H1 (cell line): Measurements from ENCODE around the gene LRRK1. TPM values are rescaled to one million over a fixed set of nuclear protein-coding genes. Genes with fewer than 3 reads are reported as not detected.

Experiments used
- CTCF ChIA-PET: fragments of 300-600 bp; sonication (Branson Sonifier 250); formaldehyde crosslinking; loops from one replicate; lab custom pipeline; 2021; ENCODE audit not compliant: partially characterized antibody; lab: Charles Lee
- POLR2A ChIA-PET: fragments of 300-600 bp; sonication (Branson Sonifier 250); formaldehyde crosslinking; loops from one replicate; lab custom pipeline; 2021; ENCODE audit warnings: inconsistent platforms; ENCODE audit not compliant: partially characterized antibody; lab: Charles Lee
- DNase-seq, 2 experiments: peaks; one replicate each; pipeline versions ENCODE4 v3.0.0 to v3.0.0-alpha.2; 2010 to 2022; ENCODE audit warnings: low spot score in 2 of 2, low read depth in 1 of 2, mixed read lengths in 1 of 2
- FAIRE-seq: peaks from 2 replicates; lab custom pipeline; 2011; peaks lifted over from hg19 to GRCh38; lab: Jason Lieb, UNC
- H2AFZ ChIP-seq: 2 replicates; pipeline ENCODE4 v1.8.1; 2012; ENCODE audit warnings: low read length, inconsistent platforms
- H2AK5ac ChIP-seq: 2 replicates; pipeline ENCODE4 v1.6.1; 2013; ENCODE audit warnings: low read depth, low read length
- H2BK120ac ChIP-seq: replicated peaks from 2 replicates; pipeline ENCODE3; 2013; ENCODE audit warnings: low read depth, low read length, inconsistent platforms
- H2BK12ac ChIP-seq: 2 replicates; pipeline ENCODE4 v1.6.1; 2013; ENCODE audit warnings: low read depth, low read length
- H2BK15ac ChIP-seq: 2 replicates; pipeline ENCODE4 v1.6.1; 2013; ENCODE audit warnings: low read length
- H2BK20ac ChIP-seq: 2 replicates; pipeline ENCODE4 v1.6.1; 2013; ENCODE audit warnings: low read length
- H2BK5ac ChIP-seq: 2 replicates; pipeline ENCODE4 v1.6.1; 2013; ENCODE audit warnings: low read depth, low read length
- H3K14ac ChIP-seq: 2 replicates; pipeline ENCODE4 v1.6.1; 2013; ENCODE audit warnings: inconsistent platforms; ENCODE audit not compliant: insufficient read length
- H3K18ac ChIP-seq: 2 replicates; pipeline ENCODE4 v1.6.1; 2013; ENCODE audit warnings: low read length; ENCODE audit errors: extremely low read depth
- H3K23ac ChIP-seq: 2 replicates; pipeline ENCODE4 v1.6.1; 2013; ENCODE audit warnings: inconsistent platforms; ENCODE audit not compliant: insufficient read length
- H3K23me2 ChIP-seq: 2 replicates; pipeline ENCODE4 v1.6.1; 2013; ENCODE audit warnings: low read depth, low read length
- H3K27ac ChIP-seq: 2 replicates; pipeline ENCODE4 v1.6.1; 2011; ENCODE audit warnings: low read depth, low read length, inconsistent platforms
- H3K27me3 ChIP-seq, 4 experiments: replicated peaks in 1 of 4; 1 replicate in 1 of 4; 2 replicates in 3 of 4; pipeline versions ENCODE4 v1.6.1 to v1.8.1; 2011 to 2013; ENCODE audit warnings: low read length in 3 of 4, mild to moderate bottlenecking in 3 of 4, inconsistent platforms in 2 of 4, mixed read lengths in 2 of 4, moderate library complexity in 1 of 4; ENCODE audit not compliant: control insufficient read depth in 3 of 4, insufficient read depth in 3 of 4; ENCODE audit errors: extremely low read depth in 1 of 4
- H3K36me3 ChIP-seq, 4 experiments: 2 replicates each; pipeline versions ENCODE4 v1.6.1 to v1.8.1; 2011 to 2013; ENCODE audit warnings: mild to moderate bottlenecking in 4 of 4, low read length in 3 of 4, moderate library complexity in 2 of 4, control low read depth in 1 of 4, inconsistent platforms in 1 of 4; ENCODE audit not compliant: insufficient read depth in 4 of 4, control insufficient read depth in 2 of 4
- H3K4ac ChIP-seq: replicated peaks from 2 replicates; pipeline ENCODE3; 2013; ENCODE audit warnings: low read length, low read depth, mixed read lengths, inconsistent platforms; ENCODE audit not compliant: insufficient read length
- H3K4me1 ChIP-seq, 4 experiments: replicated peaks in 1 of 4; 1 replicate in 1 of 4; 2 replicates in 3 of 4; pipeline versions ENCODE4 v1.6.1 to v1.8.1; 2011 to 2013; ENCODE audit warnings: low read length in 3 of 4, inconsistent platforms in 2 of 4, mixed read lengths in 1 of 4; ENCODE audit not compliant: insufficient read depth in 4 of 4, control insufficient read depth in 3 of 4
- H3K4me2 ChIP-seq, 2 experiments: 2 replicates each; pipeline versions ENCODE4 v1.6.1 to v1.8.1; 2011 to 2013; ENCODE audit warnings: low read depth in 2 of 2, low read length in 2 of 2, control low read depth in 1 of 2, inconsistent platforms in 1 of 2, mild to moderate bottlenecking in 1 of 2; ENCODE audit not compliant: insufficient read depth in 1 of 2
- H3K4me3 ChIP-seq, 4 experiments: fragments of 200-600, 300-600 bp in 1 of 4; sonication (generic), shearing (Covaris generic), sonication (Bioruptor Twin) in 1 of 4; 2 replicates each; pipeline versions ENCODE4 v1.5.1 to v1.8.1; 2011 to 2016; ENCODE audit warnings: low read length in 4 of 4, low read depth in 3 of 4, control low read depth in 2 of 4, inconsistent platforms in 2 of 4, mild to moderate bottlenecking in 2 of 4, mixed read lengths in 1 of 4, moderate library complexity in 1 of 4; ENCODE audit not compliant: insufficient read depth in 2 of 4; ENCODE audit errors: extremely low read depth in 1 of 4
- H3K56ac ChIP-seq: replicated peaks from 2 replicates; pipeline ENCODE3; 2013; ENCODE audit warnings: low read depth, mild to moderate bottlenecking, mixed read lengths, low read length, inconsistent platforms; ENCODE audit not compliant: insufficient read length
- H3K79me1 ChIP-seq: 2 replicates; pipeline ENCODE4 v1.6.1; 2013; ENCODE audit warnings: low read depth, low read length, control low read depth
- H3K79me2 ChIP-seq, 2 experiments: 2 replicates each; pipeline versions ENCODE4 v1.6.1 to v1.8.1; 2012 to 2013; ENCODE audit warnings: low read length in 2 of 2, mild to moderate bottlenecking in 2 of 2, inconsistent platforms in 1 of 2; ENCODE audit not compliant: insufficient read depth in 2 of 2, control insufficient read depth in 1 of 2
- H3K9ac ChIP-seq, 4 experiments: replicated peaks in 1 of 4; 1 replicate in 1 of 4; 2 replicates in 3 of 4; pipeline versions ENCODE4 v1.6.1 to v1.8.1; 2011 to 2013; ENCODE audit warnings: low read depth in 3 of 4, low read length in 3 of 4, control low read depth in 2 of 4, mild to moderate bottlenecking in 2 of 4, moderate library complexity in 2 of 4, inconsistent platforms in 1 of 4; ENCODE audit errors: extremely low read depth in 1 of 4
- H3K9me3 ChIP-seq, 2 experiments: 2 replicates each; pipeline versions ENCODE4 v1.6.1 to v1.8.1; 2012 to 2013; ENCODE audit warnings: mild to moderate bottlenecking in 2 of 2, moderate library complexity in 2 of 2, control low read depth in 1 of 2, inconsistent platforms in 1 of 2, low read depth in 1 of 2, low read length in 1 of 2, mixed read lengths in 1 of 2; ENCODE audit not compliant: insufficient read depth in 2 of 2
- H4K20me1 ChIP-seq, 2 experiments: replicated peaks in 1 of 2; 2 replicates each; pipeline versions ENCODE3 to v1.8.1; 2011 to 2013; ENCODE audit warnings: inconsistent platforms in 2 of 2, low read length in 2 of 2, mild to moderate bottlenecking in 1 of 2; ENCODE audit not compliant: insufficient read depth in 2 of 2, control insufficient read depth in 1 of 2
- H4K5ac ChIP-seq: 2 replicates; pipeline ENCODE4 v1.6.1; 2013; ENCODE audit warnings: low read length, low read depth, mixed read lengths, inconsistent platforms; ENCODE audit not compliant: insufficient read length
- H4K8ac ChIP-seq: 2 replicates; pipeline ENCODE4 v1.8.0; 2013; ENCODE audit warnings: mild to moderate bottlenecking, moderate library complexity, low read length, inconsistent platforms; ENCODE audit not compliant: insufficient read depth; ENCODE audit errors: extremely low read depth
- H4K91ac ChIP-seq: replicated peaks from 2 replicates; pipeline ENCODE3; 2013; ENCODE audit warnings: low read length, mixed read lengths, inconsistent platforms; ENCODE audit not compliant: insufficient read length
- ASH2L ChIP-seq: fragments of 200-600, 300-600 bp; sonication (generic); IDR thresholded peaks from one replicate; pipeline ENCODE4 v1.7.1; 2017; ENCODE audit warnings: low read length
- BCL11A ChIP-seq, 2 experiments: IDR thresholded peaks; one replicate each; pipeline ENCODE4 v1.6.1; 2011; ENCODE audit warnings: low read depth in 2 of 2, low read length in 2 of 2, mild to moderate bottlenecking in 2 of 2
- CEBPB ChIP-seq: IDR thresholded peaks from 2 replicates; pipeline ENCODE4 v1.6.1; 2012; ENCODE audit warnings: low read depth, low read length
- GABPA ChIP-seq: IDR thresholded peaks from 2 replicates; pipeline ENCODE4 v1.6.1; 2011; ENCODE audit warnings: mild to moderate bottlenecking, low read length, moderate library complexity, borderline replicate concordance; ENCODE audit not compliant: insufficient read depth
- KDM5A ChIP-seq: fragments of 200-600 bp; IDR thresholded peaks from 2 replicates; pipeline ENCODE4 v1.7.1; 2012; ENCODE audit warnings: mild to moderate bottlenecking, low read length, inconsistent platforms, mixed read lengths
- MAFK ChIP-seq: IDR thresholded peaks from 2 replicates; pipeline ENCODE4 v1.6.1; 2012; ENCODE audit warnings: low read depth, mild to moderate bottlenecking, improper control_type of control experiment, low read length
- POLR2A ChIP-seq, 2 experiments: IDR thresholded peaks; 1 replicate in 1 of 2; 2 replicates in 1 of 2; pipeline ENCODE4 v1.6.1; 2011; ENCODE audit warnings: low read depth in 2 of 2, low read length in 2 of 2, mild to moderate bottlenecking in 2 of 2; ENCODE audit errors: control extremely low read depth in 1 of 2
- SP2 ChIP-seq: IDR thresholded peaks from 2 replicates; pipeline ENCODE4 v1.6.1; 2012; ENCODE audit warnings: mild to moderate bottlenecking, low read length, inconsistent platforms
- SRF ChIP-seq: IDR thresholded peaks from 2 replicates; pipeline ENCODE4 v1.6.1; 2011; ENCODE audit warnings: mild to moderate bottlenecking, low read depth, low read length, moderate library complexity
- TAF7 ChIP-seq: optimal IDR thresholded peaks from 2 replicates; pipeline ENCODE3; 2011; ENCODE audit warnings: low read depth, mild to moderate bottlenecking, inconsistent platforms, low read length, moderate library complexity, borderline replicate concordance
- TBP ChIP-seq: IDR thresholded peaks from 2 replicates; pipeline ENCODE4 v1.6.1; 2011; ENCODE audit warnings: low read depth, low read length, improper control_type of control experiment
- TCF12 ChIP-seq: IDR thresholded peaks from 2 replicates; pipeline ENCODE4 v1.6.1; 2011; ENCODE audit warnings: low read depth, mild to moderate bottlenecking, low read length
- WGBS, 2 experiments: shearing (Covaris generic) in 1 of 2; methylation state at CpG; one replicate each; pipeline versions ENCODE4 v1.1.6 to v1.1.7; 2013 to 2015; ENCODE audit warnings: low lambda C conversion rate in 2 of 2, mixed read lengths in 2 of 2, inconsistent platforms in 1 of 2, low coverage in 1 of 2, missing lambda C conversion rate in 1 of 2; ENCODE audit not compliant: insufficient replicate concordance in 2 of 2, insufficient coverage in 1 of 2, insufficient read length in 1 of 2; ENCODE audit errors: extremely low coverage in 1 of 2, missing lambda C conversion rate in 1 of 2; 5-methylcytosine and 5-hydroxymethylcytosine counted together
- polyA plus RNA-seq, 7 experiments: library from polyadenylated mRNA; depleted of rRNA in 3 of 7; stranded (reverse) in 5 of 7; unstranded in 2 of 7; fragments of >200 nt in 5 of 7; fragments of 200-250 nt in 2 of 7; gene quantifications; 1 replicate in 5 of 7; 2 replicates in 1 of 7; 4 replicates in 1 of 7; pipeline versions ENCODE4 v1.2.1 to v1.2.3, GENCODE V29; 2011 to 2013; ENCODE audit warnings: missing spikeins in 2 of 7, mixed read lengths in 2 of 7
- total RNA-seq: library from RNA; stranded (reverse); fragmentation: NEBNext Ultra II Directional; extraction: Animal tissue kit (Norgen Biotek cat#: 25700); gene quantifications from 2 replicates; pipeline ENCODE4 v1.2.1, GENCODE V29; 2021

LRRK1 gene
- total and polyA plus RNA-seq, 2 of the 8 experiments (the other 6 are each of a cell fraction or from before 2014, with no cell fraction given) = 1.2 to 3.6 TPM

DNA sequence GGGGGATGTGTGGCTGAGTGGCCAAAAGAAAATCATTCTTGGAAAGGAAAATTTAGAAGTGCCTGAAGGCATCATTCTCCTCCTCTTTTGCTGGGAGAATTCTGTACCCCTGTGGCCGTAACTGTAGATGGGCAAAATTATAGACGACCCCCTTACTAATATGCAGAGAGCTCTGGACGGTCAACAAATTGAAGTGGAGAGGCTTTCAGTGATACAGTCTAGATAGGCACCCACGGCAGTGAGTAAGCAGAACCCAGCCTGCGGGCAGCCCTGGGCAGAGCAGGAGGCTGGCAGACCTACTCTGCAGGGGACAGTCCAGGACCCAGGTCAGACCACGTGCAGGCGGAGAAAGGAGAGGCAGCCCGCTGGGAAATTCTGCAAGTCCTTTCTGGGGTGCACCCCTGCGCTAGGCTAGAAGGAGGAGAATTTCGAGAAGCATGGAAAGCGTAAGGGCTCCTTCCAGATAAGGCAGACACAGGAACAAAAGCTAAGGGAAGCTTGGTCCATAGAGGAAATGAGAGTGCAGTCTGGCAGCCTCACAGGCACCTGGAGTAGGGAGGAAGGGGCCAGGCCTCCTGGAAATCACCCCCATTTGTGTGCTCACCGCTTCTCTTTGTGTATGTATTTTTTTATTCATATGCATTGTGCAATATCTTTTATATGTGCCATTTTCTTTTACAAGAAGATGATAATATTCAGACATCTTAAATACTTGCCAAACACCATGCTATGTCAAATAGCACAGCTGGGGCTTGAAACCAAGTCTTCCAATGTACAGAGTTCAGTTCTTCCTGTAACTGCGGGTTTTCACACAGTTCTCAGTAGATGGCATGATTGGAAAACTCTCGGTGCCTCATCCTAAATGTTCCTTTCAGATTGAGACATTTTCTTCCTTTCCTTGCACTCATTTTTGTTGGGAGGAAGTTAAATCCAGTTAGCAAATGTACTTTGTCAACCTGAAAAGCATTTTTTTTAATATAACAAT lies 40.2 kb downstream of the LRRK1 start:
- FAIRE-seq (no peak), DNase-seq (no peak)
- H2BK120ac ChIP-seq = no peak overlapping the region
- no peak overlapping the region for H2AK5ac ChIP-seq
- 92% methylated on average over 14 of the region's 14 CpGs; no CpG with 5 or more reads in 1 of the 2 experiments for WGBS, 2 experiments
- H3K9me3 ChIP-seq = no peaks in the 10 kb centered on the region
- no peaks in the 10 kb centered on the region for H3K79me2 ChIP-seq
- no peak overlapping the region for H3K4ac ChIP-seq
- no peak overlapping the region for H3K23ac ChIP-seq
- no peak overlapping the region for H2BK20ac ChIP-seq
- H3K79me1 ChIP-seq = no peaks in the 10 kb centered on the region
- H4K8ac ChIP-seq = no peak overlapping the region
- CTCF ChIA-PET = interaction anchor here (0.6 to 1.2 kb wide), 2 partner anchors 37 to 44 kb away, joined by 3 read pairs; no protein-coding TSS in a partner anchor
- no peak overlapping the region for H3K4me3 ChIP-seq
- no peak overlapping the region for H4K91ac ChIP-seq
- no peak overlapping the region for H2BK12ac ChIP-seq
- H3K27ac ChIP-seq = no peak overlapping the region
- no peaks in the 10 kb centered on the region for H4K20me1 ChIP-seq
- no peak overlapping the region for H3K18ac ChIP-seq
- no peak overlapping the region for H4K5ac ChIP-seq
- H3K9ac ChIP-seq = no peak overlapping the region
- no peak overlapping the region for H3K4me2 ChIP-seq
- H3K23me2 ChIP-seq = no peaks in the 10 kb centered on the region
- H3K36me3 ChIP-seq = no peaks in the 10 kb centered on the region
- no peak overlapping the region for H2AFZ ChIP-seq
- POLR2A ChIA-PET = interaction anchor here (0.9 kb wide), 1 partner anchor 79 kb away, joined by 3 read pairs; no protein-coding TSS in a partner anchor
- H2BK15ac ChIP-seq = no peak overlapping the region
- H3K14ac ChIP-seq = no peak overlapping the region
- no peak overlapping the region for H2BK5ac ChIP-seq
- H3K4me1 ChIP-seq = no peaks in the 10 kb centered on the region; a peak in 1 of 7 replicates
- no peak overlapping the region for H3K56ac ChIP-seq
- no peak for TF ChIP-seq TBP
- no peak for TF ChIP-seq ASH2L
- TF ChIP-seq CEBPB = no peak
- no peak for TF ChIP-seq SRF
- no peak for TF ChIP-seq TCF12
- no peak for TF ChIP-seq SP2
- no peak for TF ChIP-seq TAF7
- no peak for TF ChIP-seq KDM5A
- TF ChIP-seq MAFK = no peak
- no peak for TF ChIP-seq POLR2A (IDR thresholded peaks at IDR 0.05; ENCODE audit: control extremely low read depth in 1 of 2, low read depth in 2 of 2, low read length in 2 of 2)
- TF ChIP-seq GABPA = no peak
- no peak for TF ChIP-seq BCL11A (IDR thresholded peaks at IDR 0.05; ENCODE audit: low read depth in 2 of 2, low read length in 2 of 2)
- TF ChIP-seq, all 59 proteins: peak for 0
- no peaks in the 10 kb centered on the region for H3K27me3 ChIP-seq
